ENCODE data around the gene LZIC. TPM values are rescaled to one million over a fixed set of nuclear protein-coding genes. Genes with fewer than 3 reads are reported as not detected.

The LZIC gene
- total RNA-seq, 4 donors from 2014 or later: 25.4 to 30.6 (median 27.7) TPM

GRCh38 chr1:9914610-9914937 is 28.6 kb downstream of the LZIC start:
- H3K4me1 ChIP-seq: peaks cover 9 to 12% (median 10%) of the 10 kb centered on the region in 4 donors
- H3K4me3 ChIP-seq: no peak overlapping the region
- no peaks in the 10 kb centered on the region for H3K36me3 ChIP-seq
- no peak for DNase-seq (ENCODE audit: extremely low spot score)
- H3K27me3 ChIP-seq: no peaks in the 10 kb centered on the region
- TF ChIP-seq POLR2AphosphoS5 (IDR thresholded peaks at IDR 0.05) (no peak), EP300 (IDR thresholded peaks at IDR 0.05) (no peak), CTCF (IDR thresholded peaks at IDR 0.05) (no peak), POLR2A (IDR thresholded peaks at IDR 0.05; ENCODE audit: low read depth) (no peak)
- intact Hi-C loops (cut with DNase I): no loop called here
- WGBS: 53% methylated on average over 2 of the region's 2 CpGs
- no peaks in the 10 kb centered on the region for H3K9me3 ChIP-seq
- no peak overlapping the region for H3K27ac ChIP-seq (replicated peaks in 1 of 4)

- Histone ChIP-seq H3K27me3 (no peaks in the 10 kb centered on the region), H3K36me3 (no peaks in the 10 kb centered on the region), H3K9me3 (no peaks in the 10 kb centered on the region), H3K27ac (replicated peaks in 1 of 4) (peak overlapping the region in 3 of 4 donors; percentile 94 to 95 (median 95)), H3K4me3 (no peak overlapping the region), H3K4me1 (peaks cover 21 to 32% (median 26%) of the 10 kb centered on the region in 4 donors)
- DNase-seq (ENCODE audit: extremely low spot score): no peak
- TF ChIP-seq POLR2A (IDR thresholded peaks at IDR 0.05; ENCODE audit: low read depth): no peak
- no peak for TF ChIP-seq EP300 (IDR thresholded peaks at IDR 0.05)
- TF ChIP-seq POLR2AphosphoS5 (IDR thresholded peaks at IDR 0.05): no peak
- TF ChIP-seq CTCF (IDR thresholded peaks at IDR 0.05): no peak
- intact Hi-C loops (cut with DNase I): no loop called here
- 84% methylated on average over 12 of the region's 12 CpGs for WGBS
These were observed 30.8 kb downstream of the LZIC start for GRCh38 chr1:9912264-9912936.

GRCh38 chr1:9910423-9911178 is 32.6 kb downstream of the LZIC start:
- Histone ChIP-seq H3K27me3 (no peaks in the 10 kb centered on the region), H3K4me1 (peaks cover 21 to 32% (median 26%) of the 10 kb centered on the region in 4 donors), H3K27ac (replicated peaks in 1 of 4) (peak overlapping the region; percentile 93 to 95 (median 94)), H3K9me3 (no peaks in the 10 kb centered on the region), H3K4me3 (peak overlapping the region; percentile 60 to 89 (median 69)), H3K36me3 (no peaks in the 10 kb centered on the region)
- peak; percentile 91 to 96 for TF ChIP-seq POLR2AphosphoS5 (IDR thresholded peaks at IDR 0.05)
- TF ChIP-seq EP300 (IDR thresholded peaks at IDR 0.05): no peak
- peak; percentile 28 for TF ChIP-seq POLR2A (IDR thresholded peaks at IDR 0.05; ENCODE audit: low read depth)
- peak; percentile 100 for DNase-seq (ENCODE audit: extremely low spot score)
- intact Hi-C loops (cut with DNase I): no loop called here
- under 1% methylated on average over 38 of the region's 45 CpGs for WGBS

GRCh38 chr1:9910076-9910422 is 33.1 kb downstream of the LZIC start, which contains the start of gene CTNNBIP1:
Gene CTNNBIP1 (minus strand): TSS chr1:9910269. CDS start chr1:9872064, 38,205 bp downstream.
- H3K36me3 ChIP-seq: no peaks in the 10 kb centered on the region
- DNase-seq (ENCODE audit: extremely low spot score): no peak
- TF ChIP-seq POLR2A (IDR thresholded peaks at IDR 0.05; ENCODE audit: low read depth): no peak
- TF ChIP-seq CTCF (IDR thresholded peaks at IDR 0.05): no peak
- no peak for TF ChIP-seq POLR2AphosphoS5 (IDR thresholded peaks at IDR 0.05)
- TF ChIP-seq EP300 (IDR thresholded peaks at IDR 0.05): no peak
- intact Hi-C loops (cut with DNase I): no loop called here
- peak within 1 kb of the TSS; percentile 88 to 95 (median 90) for H3K4me3 ChIP-seq
- no peaks in the 10 kb centered on the region for H3K9me3 ChIP-seq
- H3K27me3 ChIP-seq: no peaks in the 10 kb centered on the region
- WGBS: 0% methylated on average over 5 of the region's 55 CpGs
- peaks cover 21 to 32% (median 26%) of the 10 kb centered on the region in 4 donors for H3K4me1 ChIP-seq
- H3K27ac ChIP-seq (replicated peaks in 1 of 4): peak within 1 kb of the TSS; percentile 93 to 95 (median 94)
